Bone marrow (tissue), 2 donors: ENCODE measurements around the gene MICALL2.

Experiments used
- DNase-seq, 2 donors: peaks; one replicate each; lab custom pipeline; 2025; lab: John Stamatoyannopoulos, UW

The MICALL2 gene

GRCh38 chr7:1394371-1394770, 64.9 kb downstream of the MICALL2 start:
- DNase-seq: no peak

DNA sequence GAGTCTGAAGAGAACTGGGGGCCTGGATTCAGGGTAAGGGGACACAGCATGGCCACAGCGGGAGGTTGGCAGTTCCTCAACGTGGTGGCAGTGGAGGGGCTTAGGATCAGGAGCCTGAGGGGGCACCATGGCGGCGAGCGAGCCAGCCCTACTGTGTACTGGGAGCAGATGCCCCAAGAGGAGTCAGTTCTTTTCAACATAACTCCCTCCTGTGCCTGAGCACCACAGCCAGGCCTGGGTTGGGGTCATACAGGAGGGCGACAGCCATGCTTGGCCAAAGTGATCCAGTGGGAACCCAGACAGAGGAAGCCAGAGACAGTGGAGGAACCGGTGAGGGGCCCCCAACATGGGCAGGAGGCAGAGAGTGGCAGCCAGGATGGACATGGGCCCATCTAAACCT, 65.8 kb downstream of the MICALL2 start:
- DNase-seq: no peak

- DNase-seq: no peak
Observed at GRCh38 chr7:1392556-1392955, 66.7 kb downstream of the MICALL2 start.

GRCh38 chr7:1391449-1391848, 67.8 kb downstream of the MICALL2 start:
- no peak for DNase-seq

DNA sequence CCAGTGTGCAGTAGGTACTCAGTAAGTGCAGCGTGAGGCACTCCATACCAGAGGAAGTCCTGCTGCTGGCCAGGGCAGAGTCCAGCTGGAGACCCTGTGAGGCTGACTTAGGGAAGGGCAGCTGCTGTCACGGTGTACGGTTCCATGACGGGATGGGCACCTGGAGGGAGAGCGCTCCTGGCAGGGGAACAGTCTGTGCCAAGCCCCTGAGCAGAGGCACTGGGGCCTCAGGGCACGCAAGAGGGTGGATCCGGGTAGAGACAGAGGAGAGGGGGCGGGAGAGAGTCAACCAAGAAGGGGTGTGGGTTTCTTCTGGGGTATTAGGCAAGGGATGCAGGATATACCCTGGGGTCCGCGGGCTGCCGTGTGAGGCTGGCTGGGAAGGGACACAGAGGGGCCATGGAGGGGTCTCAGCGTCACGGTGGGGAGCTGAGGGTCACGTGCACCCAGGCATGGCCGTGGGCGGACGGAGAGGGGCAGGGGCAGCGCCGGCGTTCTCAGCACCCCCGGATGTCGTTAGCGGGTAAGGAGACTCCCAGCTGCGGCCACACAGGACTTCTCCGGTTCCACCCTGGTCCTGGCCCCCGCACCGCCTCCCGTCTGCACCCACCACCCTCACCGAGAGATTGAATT, 70.5 kb downstream of the MICALL2 start:
- no peak for DNase-seq

- no peak for DNase-seq
Observed at GRCh38 chr7:1388021-1388702, 71.1 kb downstream of the MICALL2 start.

DNA sequence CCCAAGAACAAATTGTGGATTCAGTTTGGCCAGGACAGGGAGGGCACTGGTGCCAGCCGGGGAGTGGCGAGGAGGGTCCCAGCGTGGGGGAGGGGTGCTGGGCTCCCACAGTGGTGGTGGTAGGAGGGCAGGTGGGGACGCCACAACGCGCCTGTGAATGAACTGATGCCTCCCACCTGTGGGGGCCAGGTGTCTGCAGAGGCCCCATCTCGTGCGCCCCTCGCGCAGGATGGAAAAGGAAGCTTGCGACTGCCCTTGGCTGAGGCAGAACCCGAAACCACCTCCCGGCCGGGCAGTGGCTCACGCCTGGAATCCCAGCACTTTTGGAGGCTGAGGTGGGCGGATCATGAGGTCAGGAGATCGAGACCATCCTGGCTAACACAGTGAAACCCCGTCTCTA, 72.0 kb downstream of the MICALL2 start:
- no peak for DNase-seq

- no peak for DNase-seq
Observed at GRCh38 chr7:1386623-1387220, 72.5 kb downstream of the MICALL2 start.

- no peak for DNase-seq
Observed at GRCh38 chr7:1385809-1386622, 73.3 kb downstream of the MICALL2 start.

DNA sequence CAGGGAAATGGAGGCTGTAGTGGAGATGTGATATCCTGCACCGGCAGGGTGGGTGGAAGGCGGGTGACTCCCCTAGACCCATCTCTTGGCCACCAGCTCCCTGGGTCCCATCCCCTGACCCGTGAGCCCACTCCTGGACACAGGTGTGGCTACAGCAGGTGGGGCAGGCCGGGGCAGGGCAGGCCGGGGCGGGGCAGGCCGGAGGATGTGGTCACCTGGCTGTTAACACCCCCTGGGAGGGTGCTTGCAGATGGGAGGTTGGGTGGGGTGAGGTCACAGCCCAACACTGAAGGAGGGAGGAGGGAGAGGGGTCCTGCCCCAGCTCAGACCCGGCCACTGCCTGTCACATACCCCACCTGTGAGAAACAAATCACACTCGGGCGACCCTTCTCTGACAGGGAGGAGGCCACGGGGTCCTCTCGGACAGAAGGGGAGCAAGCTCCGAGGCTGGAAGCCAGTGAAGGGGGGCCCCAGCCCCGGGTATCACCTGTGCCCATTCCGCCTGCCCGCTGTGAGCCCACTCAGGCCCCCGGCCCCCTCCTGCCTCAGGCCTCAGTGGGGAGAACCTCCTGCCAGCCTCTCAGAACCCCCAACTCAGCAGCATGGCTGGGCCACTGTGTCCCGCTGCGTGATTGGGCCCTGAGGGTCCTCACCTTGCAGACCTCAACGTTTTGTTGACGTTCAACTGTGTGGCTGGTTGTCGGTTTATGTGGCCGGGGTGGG, 74.0 kb downstream of the MICALL2 start:
- DNase-seq: no peak
